GM12865 (cell line): ENCODE results near the gene PSTPIP1.

Source experiments
- DNase-seq: peaks from one replicate; pipeline ENCODE4 v3.0.0; 2010; ENCODE audit warnings: low read depth
- H3K4me3 ChIP-seq: 2 replicates; pipeline ENCODE4 v1.5.1; 2011; ENCODE audit warnings: mild to moderate bottlenecking, low read depth, low read length, control low read depth
- CTCF ChIP-seq: IDR thresholded peaks from 2 replicates; pipeline ENCODE4 v1.5.1; 2011; ENCODE audit warnings: low read length, control low read depth, low read depth, inconsistent platforms; ENCODE audit not compliant: insufficient read depth; ENCODE audit errors: missing control alignments

Gene PSTPIP1

GRCh38 chr15:77018796-77019505, 24.0 kb downstream of the PSTPIP1 start:
- DNase-seq, result no peak
- no peak for TF ChIP-seq CTCF
- H3K4me3 ChIP-seq, result no peak overlapping the region

DNA sequence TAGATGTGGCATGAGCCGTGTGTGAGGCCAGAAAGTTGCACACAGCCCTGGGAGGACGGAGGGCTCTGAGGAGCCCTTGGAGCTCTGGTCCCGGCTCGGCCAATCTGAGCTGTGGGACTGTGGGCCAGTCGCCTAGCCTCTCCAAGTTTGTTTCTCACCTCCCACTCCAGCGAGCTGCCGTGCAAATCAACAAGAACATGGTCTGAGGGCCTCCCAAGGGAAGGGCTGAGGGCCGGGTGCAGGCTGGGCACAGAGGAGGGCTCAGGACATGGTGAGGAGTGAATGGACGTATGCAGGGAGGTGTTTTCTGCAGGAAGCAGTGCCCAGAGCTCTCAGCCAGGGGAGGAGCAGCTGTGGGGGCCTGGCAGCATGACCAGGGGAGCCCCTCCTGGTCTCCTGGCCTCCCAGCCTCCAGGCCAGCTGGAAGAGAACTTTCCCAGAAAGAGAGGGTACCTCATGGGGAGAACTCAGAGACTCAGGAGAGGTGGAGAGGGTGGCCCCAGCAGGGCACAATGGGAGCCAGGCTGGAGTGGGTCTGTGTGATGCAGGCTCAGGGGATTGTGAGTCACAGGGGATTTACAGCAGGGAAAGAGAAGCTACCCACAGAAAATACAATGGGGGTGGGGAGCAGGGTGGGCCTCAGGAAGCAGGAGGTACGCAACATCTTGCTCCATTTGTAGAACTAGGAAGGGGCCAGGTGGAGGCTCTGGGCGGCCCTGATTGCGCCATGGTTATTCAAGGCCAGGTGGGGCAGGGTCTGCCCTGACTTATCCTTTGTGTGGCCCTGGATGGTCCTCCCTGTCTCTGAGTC, 24.8 kb downstream of the PSTPIP1 start:
- DNase-seq, result peak; percentile 49
- TF ChIP-seq CTCF, result no peak
- H3K4me3 ChIP-seq, result no peak overlapping the region

- no peak for DNase-seq
- no peak for TF ChIP-seq CTCF
- no peak overlapping the region for H3K4me3 ChIP-seq
Observed at GRCh38 chr15:77020348-77021087, 25.6 kb downstream of the PSTPIP1 start.

DNA sequence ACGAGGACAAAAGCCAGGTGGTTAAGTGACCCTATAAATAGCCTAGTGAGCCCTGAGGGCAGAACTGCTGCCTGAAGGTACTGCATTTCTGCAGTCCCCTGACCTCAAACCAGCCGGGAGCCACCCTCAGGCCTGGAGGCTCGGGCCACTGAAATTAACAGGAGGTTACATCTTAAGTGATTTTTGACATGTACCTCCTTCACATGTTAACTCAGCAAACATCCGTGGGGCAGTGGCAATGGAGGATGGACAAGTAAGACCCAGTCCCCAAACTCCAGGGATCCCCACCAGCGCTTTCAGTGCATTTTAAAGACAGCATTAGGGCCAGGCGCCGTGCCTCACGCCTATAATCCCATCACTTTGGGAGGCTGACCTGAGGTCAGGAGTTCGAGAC, 26.2 kb downstream of the PSTPIP1 start:
- H3K4me3 ChIP-seq, result no peak overlapping the region
- TF ChIP-seq CTCF, result no peak
- peak; percentile 40 for DNase-seq

DNA sequence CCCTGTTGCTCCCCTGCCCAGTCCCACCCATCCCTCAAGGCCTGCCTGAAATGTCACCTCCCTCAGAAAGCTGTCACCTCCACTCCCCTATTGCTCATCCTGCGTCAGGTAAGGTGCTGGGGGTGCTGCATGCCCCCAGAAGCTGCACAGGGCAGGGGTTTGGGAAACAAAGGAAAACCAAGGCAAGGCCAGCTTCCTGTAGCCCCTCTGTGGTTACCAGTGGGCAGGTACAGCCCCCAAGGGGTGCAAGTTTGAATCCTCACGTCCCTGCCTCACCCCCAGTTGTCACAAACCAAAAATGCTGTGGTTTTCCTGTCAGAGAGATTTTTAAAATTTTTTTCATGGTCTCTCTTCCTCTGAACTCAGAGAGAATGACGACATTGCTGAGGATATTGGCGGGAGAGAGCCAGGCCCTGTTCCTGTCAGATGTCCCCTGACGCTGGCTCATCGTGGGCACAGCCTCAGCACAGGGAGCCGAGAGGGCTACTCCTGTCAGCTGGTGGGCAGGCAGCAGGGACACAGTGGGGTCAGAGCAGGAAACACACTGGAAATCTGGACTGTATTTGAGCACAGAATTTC, 27.0 kb downstream of the PSTPIP1 start:
- no peak overlapping the region for H3K4me3 ChIP-seq
- peak; percentile 53 for DNase-seq
- TF ChIP-seq CTCF, result no peak

- no peak for DNase-seq
- H3K4me3 ChIP-seq, result no peak overlapping the region
- TF ChIP-seq CTCF, result no peak
Observed at GRCh38 chr15:77022646-77023575, 28.0 kb downstream of the PSTPIP1 start.
